Hepatocyte (in vitro differentiated cells): Measurements from ENCODE around the gene GRIN3B.

Experiments
- CTCF ChIP-seq: fragments of 200-600 bp; sonication (generic); IDR thresholded peaks from 2 replicates; pipeline ENCODE4 v1.5.1; 2016; ENCODE audit warnings: antibody characterized with exemption, mild to moderate bottlenecking; ENCODE audit not compliant: poor library complexity
- EZH2 ChIP-seq: fragments of 200-600 bp; sonication (generic); IDR thresholded peaks from 2 replicates; pipeline ENCODE4 v1.6.1; 2016; ENCODE audit warnings: antibody characterized with exemption, mild to moderate bottlenecking, borderline replicate concordance
- EZH2phosphoT487 ChIP-seq: fragments of 200-600 bp; sonication (generic); IDR thresholded peaks from one replicate; pipeline ENCODE4 v1.6.1; 2018; ENCODE audit warnings: antibody characterized with exemption, mild to moderate bottlenecking, low read depth, moderate library complexity; ENCODE audit not compliant: unreplicated experiment, severe bottlenecking

DNA sequence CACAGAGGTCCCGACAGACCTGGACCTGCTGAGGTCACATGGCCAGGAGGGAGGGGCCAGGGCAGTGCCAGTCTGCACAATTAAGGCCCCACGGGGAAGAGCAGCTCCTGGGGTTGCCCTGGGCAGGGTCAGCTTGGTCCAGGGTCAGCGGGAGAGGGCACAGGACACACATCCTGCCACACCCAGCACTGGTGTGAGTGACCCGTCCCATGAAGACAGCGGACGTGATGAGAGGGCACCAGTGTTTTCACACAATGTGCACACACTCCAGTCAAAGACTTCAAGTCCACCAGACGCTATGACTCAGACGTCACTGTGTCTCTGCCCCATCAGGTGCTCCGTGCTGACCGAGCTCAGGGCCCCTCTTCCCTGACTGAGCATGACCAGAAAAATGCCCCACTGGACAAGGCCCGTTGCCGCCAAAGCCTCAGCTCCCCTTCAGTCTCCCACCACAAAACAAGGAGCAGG is 16.5 kb downstream of the GRIN3B start:
- no peak for TF ChIP-seq CTCF
- TF ChIP-seq EZH2phosphoT487 = no peak
- TF ChIP-seq EZH2 = no peak
